ENCODE results near the gene AP1G2. TPM values are rescaled to one million over a fixed set of nuclear protein-coding genes. Genes with fewer than 3 reads are reported as not detected.
"Not testable (repeated sequence)": the region's sequence is repeated elsewhere in the genome, so short reads cannot be mapped to it uniquely, and the experiment has no call there.

Gene AP1G2
- polyA plus RNA-seq (ENCODE audit: insufficient read length in 4 of 4): 10 to 100 TPM; 71.7 to 89.8 (median 78.0) TPM

GRCh38 chr14:23567186-23568020 lies at the start of gene AP1G2:
TSS of gene AP1G2 (minus strand) at chr14:23567791. CDS start at chr14:23567314, 477 bp downstream.
- DNase-seq (ENCODE audit: low read depth in 4 of 4, low spot score in 3 of 4): peak in 2 of 4 donors; percentile 63 to 70

DNA sequence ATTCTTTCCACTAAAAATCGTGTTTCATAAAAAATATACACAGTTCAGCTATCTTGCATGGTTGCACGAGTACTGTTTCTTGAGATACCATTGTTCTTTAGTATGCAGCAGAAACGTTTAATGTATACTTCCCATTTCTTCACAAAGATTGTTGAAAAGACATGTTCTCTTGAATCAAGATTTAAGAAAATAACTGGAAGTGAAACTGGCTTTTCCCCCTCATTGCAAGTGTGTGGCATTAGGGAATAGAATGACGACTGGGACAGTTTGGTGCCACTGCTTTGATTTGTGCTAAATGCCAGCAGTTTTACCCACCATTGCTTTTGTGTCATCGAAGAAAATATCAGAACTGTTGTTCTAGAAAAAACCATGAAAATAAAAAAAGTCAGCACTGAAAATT lies 48.3 kb upstream of the AP1G2 start:
- no peak for DNase-seq (ENCODE audit: low read depth in 4 of 4, low spot score in 3 of 4)

- DNase-seq (ENCODE audit: low read depth in 4 of 4, low spot score in 3 of 4): no peak
Measured at GRCh38 chr14:23614395-23614828, 46.8 kb upstream of the AP1G2 start.

GRCh38 chr14:23613242-23614070 lies 45.9 kb upstream of the AP1G2 start:
- no peak for DNase-seq (ENCODE audit: low read depth in 4 of 4, low spot score in 3 of 4)

DNA sequence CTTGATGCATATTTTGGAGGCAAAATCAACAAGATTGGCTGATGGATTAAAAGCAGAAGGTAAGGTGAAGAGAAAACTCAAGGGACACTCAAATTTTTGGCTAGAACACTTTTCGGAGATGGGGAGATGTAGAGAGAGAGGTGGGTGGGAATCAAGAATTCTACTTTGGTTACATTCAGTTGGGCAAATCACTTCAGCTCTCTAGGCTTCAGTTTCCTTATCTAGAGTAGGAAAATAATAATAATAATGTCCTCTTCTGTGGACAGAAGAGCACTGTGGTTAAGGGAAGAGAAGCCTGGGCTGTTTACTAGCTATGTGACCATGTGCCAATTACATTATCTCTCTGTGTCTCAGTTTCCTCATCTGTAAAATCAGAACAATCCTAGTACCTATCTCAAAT lies 45.2 kb upstream of the AP1G2 start:
- DNase-seq (ENCODE audit: low read depth in 4 of 4, low spot score in 3 of 4): no peak

DNA sequence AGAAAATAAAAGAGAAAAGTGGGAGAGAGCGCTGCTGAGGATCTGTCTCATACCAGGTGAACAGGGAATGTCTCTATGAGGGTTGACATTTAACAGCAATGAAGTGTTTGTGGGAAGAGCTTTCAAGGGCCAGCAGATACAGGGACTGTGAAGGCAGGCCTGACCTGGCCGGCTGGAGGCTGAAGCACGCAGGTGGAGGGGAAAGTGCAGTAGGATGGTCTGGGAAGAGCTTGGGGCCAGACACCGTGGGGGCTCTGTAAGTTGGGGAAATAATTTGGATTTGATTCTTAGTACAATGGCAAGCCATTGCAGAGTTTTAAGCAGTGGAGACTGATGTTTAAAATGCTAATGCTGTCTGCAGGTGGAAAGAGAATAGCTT lies 44.8 kb upstream of the AP1G2 start:
- DNase-seq (ENCODE audit: low read depth in 4 of 4, low spot score in 3 of 4): no peak

GRCh38 chr14:23610815-23611289 lies 43.3 kb upstream of the AP1G2 start:
- DNase-seq (ENCODE audit: low read depth in 4 of 4, low spot score in 3 of 4): no peak

DNA sequence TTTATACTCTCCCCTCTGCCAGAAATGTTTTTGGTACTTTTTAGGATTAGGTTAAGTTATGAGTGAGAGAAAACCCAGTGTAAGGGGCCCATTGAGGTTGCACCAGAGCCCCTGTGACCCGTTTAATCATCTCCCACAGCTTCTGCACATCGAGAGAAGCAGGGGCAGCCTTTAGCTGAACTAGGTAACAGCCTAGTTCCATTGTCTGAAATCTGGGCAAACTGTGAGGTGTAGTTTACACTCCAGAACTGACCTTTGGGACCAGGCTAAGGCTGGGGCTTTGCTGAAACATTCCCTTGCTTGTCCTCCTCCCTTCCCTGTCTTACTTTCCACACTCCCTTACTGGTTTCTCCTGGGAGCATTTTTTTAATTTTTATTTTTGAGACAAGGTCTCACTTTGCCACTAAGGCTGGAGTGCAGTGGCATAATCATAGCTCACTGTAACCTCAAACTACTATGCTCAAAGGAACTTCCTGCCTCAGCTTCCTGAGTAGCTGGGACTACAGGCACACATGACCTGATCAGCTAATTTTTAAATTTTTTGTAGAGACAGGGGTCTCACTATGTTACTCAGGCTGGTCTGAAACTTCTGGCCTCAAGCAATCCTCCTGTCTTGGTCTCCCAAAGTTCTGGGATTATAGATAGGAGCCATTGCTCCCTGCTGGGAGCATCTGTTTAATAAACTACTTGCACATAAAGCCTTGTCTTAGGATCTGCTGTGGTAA lies 42.7 kb upstream of the AP1G2 start:
- no peak for DNase-seq (ENCODE audit: low read depth in 4 of 4, low spot score in 3 of 4)

DNA sequence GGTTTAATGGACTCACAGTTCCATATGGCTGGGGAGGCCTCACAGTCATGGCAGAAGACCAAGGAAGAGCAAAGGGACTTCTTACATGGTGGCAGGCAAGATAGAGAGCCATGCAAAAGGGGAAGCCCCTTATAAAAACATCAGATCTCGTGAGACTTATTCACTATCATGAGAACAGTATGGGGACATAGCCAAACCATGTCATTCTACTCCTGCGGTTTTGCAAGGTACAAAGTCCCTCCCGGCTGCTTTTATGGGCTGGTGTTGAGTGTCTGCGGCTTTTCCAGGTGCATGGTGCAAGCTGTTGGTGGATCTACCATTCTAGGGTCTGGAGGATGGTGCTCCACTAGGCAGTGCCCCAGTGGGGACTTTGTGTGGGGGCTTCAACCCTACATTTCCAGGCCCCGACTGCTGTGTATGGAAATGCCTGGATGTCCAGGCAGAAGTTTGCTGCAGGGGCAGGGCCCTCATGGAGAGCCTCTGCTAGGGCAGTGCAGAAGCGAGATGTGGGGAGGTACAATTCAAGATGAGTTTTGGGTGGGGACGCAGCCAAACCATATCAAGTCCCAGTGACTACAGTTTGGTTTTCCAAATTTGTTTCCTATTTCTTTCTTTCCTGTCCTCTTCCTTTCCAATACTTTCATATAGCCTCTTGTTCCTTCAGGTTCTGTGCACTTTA lies 42.0 kb upstream of the AP1G2 start:
- DNase-seq (ENCODE audit: low read depth in 4 of 4, low spot score in 3 of 4): not testable (repeated sequence)

DNA sequence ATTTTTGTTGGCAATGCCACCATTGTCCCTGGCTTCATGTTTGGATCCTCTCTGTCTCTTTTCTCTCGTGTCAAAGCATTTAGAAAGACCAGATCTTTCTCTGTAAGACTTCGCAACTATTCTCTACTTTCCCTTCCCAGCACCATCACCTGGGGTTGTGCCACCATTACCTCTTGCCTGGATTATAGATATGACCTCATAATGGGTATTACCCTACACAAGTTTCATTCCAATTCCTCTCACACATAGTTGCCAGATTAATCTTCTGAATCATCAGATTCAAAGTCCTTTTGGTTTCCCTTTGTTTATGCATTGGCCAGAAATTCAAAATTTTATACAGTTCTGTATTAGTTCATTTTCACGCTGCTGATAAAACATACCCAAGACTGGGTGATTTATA lies 41.4 kb upstream of the AP1G2 start:
- no peak for DNase-seq (ENCODE audit: low read depth in 4 of 4, low spot score in 3 of 4)

DNA sequence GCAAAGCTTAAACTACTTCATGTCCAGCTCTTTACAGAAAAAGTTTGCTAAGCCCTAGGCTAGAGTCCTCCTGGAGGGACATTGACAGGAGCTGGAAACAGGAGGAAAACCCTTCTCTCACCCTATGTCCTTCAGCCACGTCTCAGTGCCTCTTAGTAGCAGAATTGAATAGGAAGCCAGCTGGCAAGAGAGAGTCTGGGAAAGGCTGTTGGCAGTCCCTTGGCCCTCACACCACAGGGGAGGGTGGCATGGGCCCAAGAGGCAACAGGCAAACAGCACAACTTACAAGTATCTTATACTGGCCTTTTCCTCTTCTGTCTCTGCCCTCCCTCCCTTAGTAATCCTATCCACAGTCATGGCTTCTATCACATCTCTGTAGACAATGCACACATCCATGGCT lies 40.9 kb upstream of the AP1G2 start:
- no peak for DNase-seq (ENCODE audit: low read depth in 4 of 4, low spot score in 3 of 4)

- DNase-seq (ENCODE audit: low read depth in 4 of 4, low spot score in 3 of 4): no peak
Measured at GRCh38 chr14:23605931-23606585, 38.5 kb upstream of the AP1G2 start.

GRCh38 chr14:23604675-23605170 lies 37.1 kb upstream of the AP1G2 start:
- no peak for DNase-seq (ENCODE audit: low read depth in 4 of 4, low spot score in 3 of 4)

DNA sequence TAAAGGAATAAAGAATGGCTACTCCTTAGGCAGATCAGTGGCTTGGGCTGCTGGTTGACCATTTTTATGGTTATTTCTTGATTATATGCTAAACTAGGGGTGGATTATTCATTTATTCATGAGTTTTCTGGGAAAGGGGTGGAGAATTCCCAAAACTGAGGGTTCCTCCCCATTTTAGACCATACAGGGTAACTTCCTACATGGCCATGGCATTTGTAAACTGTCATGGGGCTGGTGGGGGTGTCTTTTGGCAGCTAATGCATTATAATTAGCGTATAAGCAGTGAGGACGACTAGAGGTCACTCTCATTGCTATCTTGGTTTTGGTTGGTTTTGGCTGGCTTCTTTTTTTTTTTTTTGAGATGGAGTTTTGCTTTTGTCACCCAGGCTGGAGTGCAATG lies 36.6 kb upstream of the AP1G2 start:
- DNase-seq (ENCODE audit: low read depth in 4 of 4, low spot score in 3 of 4): no peak

DNA sequence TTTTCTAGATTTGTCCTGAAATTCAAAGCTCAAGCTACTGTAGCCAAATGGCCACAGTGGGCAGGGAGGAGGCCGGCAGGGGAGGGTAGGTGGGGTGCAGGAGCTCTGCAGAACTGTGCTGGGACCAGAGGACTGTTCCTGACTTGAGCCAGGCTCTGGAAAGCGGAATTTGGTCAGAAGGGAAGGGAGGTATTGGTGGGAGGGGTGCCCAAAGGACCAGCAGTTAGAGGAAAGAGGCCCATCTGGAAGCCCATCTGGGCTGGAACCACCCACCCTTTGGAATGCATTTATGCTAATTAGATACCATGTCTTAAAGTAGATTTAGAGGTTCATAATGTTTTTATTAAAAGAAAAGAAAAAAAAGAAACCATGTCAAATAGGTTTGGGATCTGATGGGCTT lies 35.5 kb upstream of the AP1G2 start:
- no peak for DNase-seq (ENCODE audit: low read depth in 4 of 4, low spot score in 3 of 4)

GRCh38 chr14:23602181-23603095 lies 34.8 kb upstream of the AP1G2 start:
- DNase-seq (ENCODE audit: low read depth in 4 of 4, low spot score in 3 of 4): no peak

DNA sequence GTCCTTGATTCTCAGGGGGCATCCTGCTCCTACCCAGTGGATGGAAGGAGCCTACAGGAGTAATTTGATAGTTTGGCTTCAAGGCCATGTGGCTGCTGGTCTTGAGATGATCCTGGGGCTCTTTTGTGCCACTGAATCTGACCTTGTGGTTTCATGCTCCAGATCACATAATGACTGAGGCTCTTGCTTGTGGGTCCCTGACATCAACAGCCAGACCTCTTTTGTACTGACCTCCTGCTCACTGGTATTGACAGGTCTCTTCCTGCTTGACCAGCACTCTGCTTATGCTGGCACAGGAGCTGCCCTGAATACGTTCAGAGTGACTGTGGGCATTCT lies 34.2 kb upstream of the AP1G2 start:
- no peak for DNase-seq (ENCODE audit: low read depth in 4 of 4, low spot score in 3 of 4)

DNA sequence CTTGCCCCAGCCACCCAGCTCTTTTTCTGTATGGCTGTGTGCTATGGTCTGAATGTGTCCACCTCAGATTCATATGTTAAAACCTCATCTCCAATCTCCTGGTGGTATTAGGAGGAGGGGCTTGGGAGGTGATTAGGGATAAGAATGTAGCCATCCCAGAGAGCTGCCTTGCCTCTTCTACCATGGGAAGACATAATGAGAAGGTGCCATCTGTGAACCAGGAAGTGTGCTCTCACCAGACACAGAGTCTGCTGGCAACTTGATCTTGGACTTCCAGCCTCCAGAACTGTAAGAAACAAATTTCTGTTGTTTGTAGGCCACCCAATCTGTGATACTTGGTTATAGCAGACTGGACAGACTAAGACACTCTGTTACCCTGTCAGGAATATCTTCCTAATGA lies 33.8 kb upstream of the AP1G2 start:
- DNase-seq (ENCODE audit: low read depth in 4 of 4, low spot score in 3 of 4): no peak

DNA sequence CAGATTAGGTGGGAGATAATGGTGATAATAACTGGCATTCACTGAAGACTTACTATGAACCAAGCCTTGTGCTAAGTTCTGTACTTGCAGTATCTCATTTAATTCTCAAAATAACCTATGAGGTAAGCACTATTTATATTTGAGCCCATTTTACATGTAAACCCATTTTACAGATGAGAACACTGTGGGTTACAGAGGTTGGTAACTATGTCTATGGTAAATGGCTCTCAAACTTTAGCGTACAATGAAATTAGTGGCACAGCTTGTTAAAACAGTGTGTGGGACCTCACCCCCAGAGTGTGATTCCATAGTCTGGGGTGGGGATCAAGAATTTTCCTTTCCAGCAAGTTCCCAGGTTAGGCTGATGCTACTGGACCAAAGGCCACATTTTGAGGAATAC lies 33.2 kb upstream of the AP1G2 start:
- DNase-seq (ENCODE audit: low read depth in 4 of 4, low spot score in 3 of 4): no peak
